PC-9 (cell line): ENCODE results near the gene HSFX4.

Experiments used
- EZH2 ChIP-seq: fragments of 200-600 bp; sonication (generic); IDR thresholded peaks from 2 replicates; pipeline ENCODE4 v1.8.0; 2017; ENCODE audit warnings: antibody characterized with exemption, low read depth
- TF ChIP-seq, protein P1 (sequence below): fragments of 200-600 bp; sonication (generic); conservative IDR thresholded peaks from 2 replicates; pipeline ENCODE4 v1.6.1; 2017; ENCODE audit warnings: mixed run types, antibody characterized with exemption, mild to moderate bottlenecking, moderate library complexity

DNA sequence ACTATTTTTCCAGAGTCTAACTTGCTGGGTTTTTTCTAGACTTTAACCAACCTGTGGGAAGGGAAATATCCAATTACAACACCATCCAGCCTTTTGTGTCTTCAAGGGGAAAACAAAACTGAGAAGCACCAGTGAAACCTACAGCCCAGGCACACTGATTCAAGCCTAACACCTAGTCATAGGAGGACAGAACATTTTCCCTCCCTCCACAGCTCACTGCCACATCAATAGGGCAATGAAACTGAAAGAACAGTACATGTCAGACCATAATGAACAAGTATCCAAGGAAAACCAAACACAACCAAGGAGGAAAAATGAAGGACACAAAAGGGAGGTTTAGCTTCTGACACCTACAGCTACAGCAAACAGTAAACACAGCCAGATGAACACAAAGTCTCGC lies 30.8 kb upstream of the HSFX4 start:
- TF ChIP-seq, protein P1, sequence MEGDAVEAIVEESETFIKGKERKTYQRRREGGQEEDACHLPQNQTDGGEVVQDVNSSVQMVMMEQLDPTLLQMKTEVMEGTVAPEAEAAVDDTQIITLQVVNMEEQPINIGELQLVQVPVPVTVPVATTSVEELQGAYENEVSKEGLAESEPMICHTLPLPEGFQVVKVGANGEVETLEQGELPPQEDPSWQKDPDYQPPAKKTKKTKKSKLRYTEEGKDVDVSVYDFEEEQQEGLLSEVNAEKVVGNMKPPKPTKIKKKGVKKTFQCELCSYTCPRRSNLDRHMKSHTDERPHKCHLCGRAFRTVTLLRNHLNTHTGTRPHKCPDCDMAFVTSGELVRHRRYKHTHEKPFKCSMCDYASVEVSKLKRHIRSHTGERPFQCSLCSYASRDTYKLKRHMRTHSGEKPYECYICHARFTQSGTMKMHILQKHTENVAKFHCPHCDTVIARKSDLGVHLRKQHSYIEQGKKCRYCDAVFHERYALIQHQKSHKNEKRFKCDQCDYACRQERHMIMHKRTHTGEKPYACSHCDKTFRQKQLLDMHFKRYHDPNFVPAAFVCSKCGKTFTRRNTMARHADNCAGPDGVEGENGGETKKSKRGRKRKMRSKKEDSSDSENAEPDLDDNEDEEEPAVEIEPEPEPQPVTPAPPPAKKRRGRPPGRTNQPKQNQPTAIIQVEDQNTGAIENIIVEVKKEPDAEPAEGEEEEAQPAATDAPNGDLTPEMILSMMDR: no peak
- TF ChIP-seq EZH2: no peak
